ENCODE data around the gene SWAP70. TPM values are rescaled to one million over a fixed set of nuclear protein-coding genes. Genes with fewer than 3 reads are reported as not detected.

The SWAP70 gene
- total and polyA plus RNA-seq, 9 of the 15 experiments (the other 6 are each of a cell fraction or from before 2014, with no cell fraction given), result 1.7 to 4.9 (median 3.9) TPM

GRCh38 chr11:9753021-9753420 is 89.1 kb downstream of the SWAP70 start:
- no peak overlapping the region for H3K4me3 ChIP-seq
- H4K20me1 ChIP-seq (replicated peaks; ENCODE audit: control insufficient read depth, insufficient read depth, low read length), result no peaks in the 10 kb centered on the region
- no peaks in the 10 kb centered on the region; a peak in 1 of 5 replicates for H3K27me3 ChIP-seq (ENCODE audit: control insufficient read depth in 2 of 2, insufficient read depth in 2 of 2, low read length in 2 of 2)
- POLR2A ChIA-PET, result interaction anchor here (1.5 kb wide), 1 partner anchor 13 kb away, joined by 4 read pairs; no protein-coding TSS in a partner anchor
- ATAC-seq, result no peak
- in situ Hi-C loops (cut with MboI) (loop anchor here (5.0 kb wide), 1 partner anchor 136 kb away; no protein-coding TSS in a partner anchor), intact Hi-C loops (cut with micrococcal nuclease) (loop anchor here (10.0 kb wide), 1 partner anchor 452 kb away; no protein-coding TSS in a partner anchor)
- H2AFZ ChIP-seq (ENCODE audit: low read depth, low read length), result no peak overlapping the region
- no peak overlapping the region for H3K27ac ChIP-seq (ENCODE audit: extremely low read depth, low read depth, low read length)
- no TSS peak for BruUV-seq (replicated peaks)
- peak; percentile 35 for FAIRE-seq
- TF ChIP-seq FOSL1 (tag; conservative IDR thresholded peaks at IDR 0.05) (peak; percentile 42; the same call in 1 of the 2 replicates), MAFG (tag; conservative IDR thresholded peaks at IDR 0.05) (no peak)
- DNase-seq (ENCODE audit: extremely low read depth in 1 of 4, low spot score in 3 of 4), result no peak
- H3K4me2 ChIP-seq (ENCODE audit: insufficient read depth, low read length), result no peak overlapping the region
- H3K9me1 ChIP-seq (ENCODE audit: control insufficient read depth, insufficient read depth, low read length), result no peaks in the 10 kb centered on the region
- no peaks in the 10 kb centered on the region for H3K79me2 ChIP-seq (ENCODE audit: control insufficient read depth, insufficient read depth, low read length)
- H3K9me3 ChIP-seq (replicated peaks; ENCODE audit: control insufficient read depth, insufficient read depth, low read depth, low read length), result no peaks in the 10 kb centered on the region
- CTCF ChIA-PET (ENCODE audit: low intra/inter-chr PET ratio), result no interaction called here
- H3K36me3 ChIP-seq (ENCODE audit: control insufficient read depth, insufficient read depth, low read length), result no peaks in the 10 kb centered on the region
- H3K4me1 ChIP-seq (replicated peaks in 1 of 2; ENCODE audit: control insufficient read depth in 2 of 2, insufficient read depth in 2 of 2, low read length in 2 of 2), result peaks cover 4 to 10% of the 10 kb centered on the region in 2 experiments
- 29% methylated on average over 3 of the region's 3 CpGs for WGBS (ENCODE audit: insufficient coverage, low coverage, missing lambda C conversion rate)
- no peak overlapping the region for H3K9ac ChIP-seq (ENCODE audit: insufficient read depth in 1 of 2, low read depth in 2 of 2, low read length in 2 of 2)

GRCh38 chr11:9754010-9754471 is 90.2 kb downstream of the SWAP70 start:
- Histone ChIP-seq H3K9ac (ENCODE audit: insufficient read depth in 1 of 2, low read depth in 2 of 2, low read length in 2 of 2) (no peak overlapping the region), H3K9me1 (ENCODE audit: control insufficient read depth, insufficient read depth, low read length) (no peaks in the 10 kb centered on the region), H4K20me1 (replicated peaks; ENCODE audit: control insufficient read depth, insufficient read depth, low read length) (no peaks in the 10 kb centered on the region; the same call in 1 of the 2 replicates), H3K27ac (ENCODE audit: extremely low read depth, low read depth, low read length) (no peak overlapping the region), H3K36me3 (ENCODE audit: control insufficient read depth, insufficient read depth, low read length) (no peaks in the 10 kb centered on the region), H3K4me2 (ENCODE audit: insufficient read depth, low read length) (no peak overlapping the region), H3K4me1 (replicated peaks in 1 of 2; ENCODE audit: control insufficient read depth in 2 of 2, insufficient read depth in 2 of 2, low read length in 2 of 2) (peaks cover 13 to 14% of the 10 kb centered on the region in 2 experiments), H2AFZ (ENCODE audit: low read depth, low read length) (no peak overlapping the region), H3K9me3 (replicated peaks; ENCODE audit: control insufficient read depth, insufficient read depth, low read depth, low read length) (no peaks in the 10 kb centered on the region), H3K4me3 (no peak overlapping the region), H3K27me3 (ENCODE audit: control insufficient read depth in 2 of 2, insufficient read depth in 2 of 2, low read length in 2 of 2) (no peaks in the 10 kb centered on the region; a peak in 1 of 5 replicates), H3K79me2 (ENCODE audit: control insufficient read depth, insufficient read depth, low read length) (no peaks in the 10 kb centered on the region)
- FAIRE-seq, result no peak
- no peak for ATAC-seq
- no peak for DNase-seq (ENCODE audit: extremely low read depth in 1 of 4, low spot score in 3 of 4)
- ChIA-PET POLR2A (interaction anchor here (1.5 kb wide), 1 partner anchor 14 kb away, joined by 4 read pairs; no protein-coding TSS in a partner anchor), CTCF (ENCODE audit: low intra/inter-chr PET ratio) (no interaction called here)
- in situ Hi-C loops (cut with MboI), result loop anchor here (5.0 kb wide), 1 partner anchor 137 kb away; no protein-coding TSS in a partner anchor
- 60% methylated on average over 3 of the region's 3 CpGs for WGBS (ENCODE audit: insufficient coverage, low coverage, missing lambda C conversion rate)
- intact Hi-C loops (cut with micrococcal nuclease), result loop anchor here (10.0 kb wide), 1 partner anchor 451 kb away; no protein-coding TSS in a partner anchor
- no TSS peak for BruUV-seq (replicated peaks)
- no peak for TF ChIP-seq HDAC2 (IDR thresholded peaks at IDR 0.05)
- TF ChIP-seq CBX8 (IDR thresholded peaks at IDR 0.05; ENCODE audit: borderline replicate concordance, extremely low read depth, low read depth, low read length, poor library complexity, severe bottlenecking), result no peak
- no peak for TF ChIP-seq KLF13 (tag; IDR thresholded peaks at IDR 0.05; ENCODE audit: borderline replicate concordance, low read depth)
- TF ChIP-seq, protein P1, sequence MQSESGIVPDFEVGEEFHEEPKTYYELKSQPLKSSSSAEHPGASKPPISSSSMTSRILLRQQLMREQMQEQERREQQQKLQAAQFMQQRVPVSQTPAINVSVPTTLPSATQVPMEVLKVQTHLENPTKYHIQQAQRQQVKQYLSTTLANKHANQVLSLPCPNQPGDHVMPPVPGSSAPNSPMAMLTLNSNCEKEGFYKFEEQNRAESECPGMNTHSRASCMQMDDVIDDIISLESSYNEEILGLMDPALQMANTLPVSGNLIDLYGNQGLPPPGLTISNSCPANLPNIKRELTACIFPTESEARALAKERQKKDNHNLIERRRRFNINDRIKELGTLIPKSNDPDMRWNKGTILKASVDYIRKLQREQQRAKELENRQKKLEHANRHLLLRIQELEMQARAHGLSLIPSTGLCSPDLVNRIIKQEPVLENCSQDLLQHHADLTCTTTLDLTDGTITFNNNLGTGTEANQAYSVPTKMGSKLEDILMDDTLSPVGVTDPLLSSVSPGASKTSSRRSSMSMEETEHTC (IDR thresholded peaks at IDR 0.05), result no peak
- TF ChIP-seq FOXA3 (CRISPR knock-in tag; conservative IDR thresholded peaks at IDR 0.05 in 1 of 2, IDR thresholded peaks at IDR 0.05 in 1 of 2), result no peak
- TF ChIP-seq ELF4 (CRISPR knock-in tag; IDR thresholded peaks at IDR 0.05), result no peak
- TF ChIP-seq ILK (tag; IDR thresholded peaks at IDR 0.05; ENCODE audit: borderline replicate concordance, low read depth), result no peak
- no peak for TF ChIP-seq MEF2D (tag; conservative IDR thresholded peaks at IDR 0.05; ENCODE audit: low read depth)

Measured in K562 (cell line).